GM18498 (cell line): ENCODE measurements around the gene PLCD3.

Experiments used
- ATAC-seq: cut with Tn5 transposase; IDR thresholded peaks from one replicate; pipeline ENCODE4 v1.9.1; 2021; ENCODE audit warnings: mild to moderate bottlenecking, moderate library complexity; ENCODE audit not compliant: unreplicated experiment

The PLCD3 gene

GRCh38 chr17:45104497-45104896 lies 27.8 kb downstream of the PLCD3 start:
- no peak for ATAC-seq

- no peak for ATAC-seq
Measured at GRCh38 chr17:45104029-45104428, 28.3 kb downstream of the PLCD3 start.

- no peak for ATAC-seq
Measured at GRCh38 chr17:45103269-45103795, 29.0 kb downstream of the PLCD3 start.

GRCh38 chr17:45102856-45103255 lies 29.5 kb downstream of the PLCD3 start:
- ATAC-seq, result no peak

- no peak for ATAC-seq
Measured at GRCh38 chr17:45101883-45102811, 30.2 kb downstream of the PLCD3 start.

- no peak for ATAC-seq
Measured at GRCh38 chr17:45101546-45101882, 30.8 kb downstream of the PLCD3 start.

GRCh38 chr17:45098869-45099616 lies 33.3 kb downstream of the PLCD3 start:
- no peak for ATAC-seq

GRCh38 chr17:45098081-45098868 lies 34.0 kb downstream of the PLCD3 start:
- no peak for ATAC-seq

GRCh38 chr17:45096926-45097325 lies 35.4 kb downstream of the PLCD3 start:
- ATAC-seq, result no peak

- ATAC-seq, result no peak
Measured at GRCh38 chr17:45096141-45096540, 36.2 kb downstream of the PLCD3 start.

- no peak for ATAC-seq
Measured at GRCh38 chr17:45093444-45094110, 38.7 kb downstream of the PLCD3 start.

- no peak for ATAC-seq
Measured at GRCh38 chr17:45092911-45093430, 39.3 kb downstream of the PLCD3 start.

GRCh38 chr17:45091778-45092425 lies 40.4 kb downstream of the PLCD3 start:
- ATAC-seq, result no peak

GRCh38 chr17:45090711-45091110 lies 41.6 kb downstream of the PLCD3 start:
- no peak for ATAC-seq

GRCh38 chr17:45088741-45089140 lies 43.6 kb downstream of the PLCD3 start:
- ATAC-seq, result no peak

- ATAC-seq, result no peak
Measured at GRCh38 chr17:45087978-45088377, 44.3 kb downstream of the PLCD3 start.

GRCh38 chr17:45087504-45087975 lies 44.8 kb downstream of the PLCD3 start:
- ATAC-seq, result no peak

- no peak for ATAC-seq
Measured at GRCh38 chr17:45086865-45087503, 45.3 kb downstream of the PLCD3 start.

- no peak for ATAC-seq
Measured at GRCh38 chr17:45086391-45086790, 45.9 kb downstream of the PLCD3 start.
